H9 (cell line): ENCODE results near the gene CAPN12. TPM values are rescaled to one million over a fixed set of nuclear protein-coding genes. Genes with fewer than 3 reads are reported as not detected.

Experiments used
- DNase-seq: peaks from one replicate; pipeline ENCODE4 v3.0.0-alpha.2; 2017
- H2AFZ ChIP-seq: one replicate; pipeline ENCODE4 v1.6.1; 2013; ENCODE audit warnings: mild to moderate bottlenecking, low read length, control low read depth, moderate library complexity
- H2AK5ac ChIP-seq: 2 replicates; pipeline ENCODE4 v1.6.1; 2013; ENCODE audit warnings: low read length, control low read depth, mixed read lengths; ENCODE audit not compliant: insufficient read length
- H2BK120ac ChIP-seq: one replicate; pipeline ENCODE4 v1.6.1; 2013; ENCODE audit warnings: low read depth, mild to moderate bottlenecking, low read length, control low read depth, inconsistent platforms; ENCODE audit not compliant: poor library complexity, severe bottlenecking
- H2BK12ac ChIP-seq: 2 replicates; pipeline ENCODE4 v1.6.1; 2013; ENCODE audit warnings: low read length, control low read depth, mixed read lengths, low read depth; ENCODE audit not compliant: insufficient read length
- H2BK15ac ChIP-seq: 2 replicates; pipeline ENCODE4 v1.6.1; 2013; ENCODE audit warnings: low read depth, low read length, control low read depth
- H2BK20ac ChIP-seq: one replicate; pipeline ENCODE4 v1.6.1; 2013; ENCODE audit warnings: low read depth, mild to moderate bottlenecking, low read length, control low read depth, inconsistent platforms; ENCODE audit not compliant: poor library complexity, severe bottlenecking
- H2BK5ac ChIP-seq: 2 replicates; pipeline ENCODE4 v1.6.1; 2013; ENCODE audit warnings: low read length, control low read depth, mixed read lengths; ENCODE audit not compliant: insufficient read length
- H3K14ac ChIP-seq: 2 replicates; pipeline ENCODE4 v1.6.1; 2013; ENCODE audit warnings: low read length, control low read depth; ENCODE audit not compliant: insufficient read depth
- H3K18ac ChIP-seq: 2 replicates; pipeline ENCODE4 v1.6.1; 2013; ENCODE audit warnings: low read depth, mild to moderate bottlenecking, mixed read lengths, low read length, control low read depth; ENCODE audit not compliant: insufficient read length
- H3K23ac ChIP-seq: 2 replicates; pipeline ENCODE4 v1.6.1; 2013; ENCODE audit warnings: low read length, control low read depth, mixed read lengths, low read depth; ENCODE audit not compliant: insufficient read length
- H3K23me2 ChIP-seq: 2 replicates; pipeline ENCODE4 v1.6.1; 2013; ENCODE audit warnings: low read depth, mild to moderate bottlenecking, mixed read lengths, low read length, control low read depth; ENCODE audit not compliant: insufficient read length, poor library complexity, severe bottlenecking
- H3K27ac ChIP-seq: 2 replicates; pipeline ENCODE4 v1.5.1; 2013; ENCODE audit warnings: low read length, control low read depth, mixed read lengths, low read depth; ENCODE audit not compliant: insufficient read length
- H3K27me3 ChIP-seq: 2 replicates; pipeline ENCODE4 v1.6.1; 2013; ENCODE audit warnings: low read length, control low read depth, inconsistent platforms; ENCODE audit not compliant: insufficient read depth
- H3K4ac ChIP-seq: 2 replicates; pipeline ENCODE4 v1.6.1; 2013; ENCODE audit warnings: low read depth, mild to moderate bottlenecking, control low read depth, inconsistent platforms, low read length, moderate library complexity
- H3K4me1 ChIP-seq: 2 replicates; pipeline ENCODE4 v1.6.1; 2013; ENCODE audit warnings: low read length, control low read depth, inconsistent platforms; ENCODE audit not compliant: insufficient read depth
- H3K4me2 ChIP-seq: 2 replicates; pipeline ENCODE4 v1.6.1; 2013; ENCODE audit warnings: low read length, control low read depth, mixed read lengths; ENCODE audit not compliant: insufficient read length, insufficient read depth
- H3K56ac ChIP-seq: 2 replicates; pipeline ENCODE4 v1.6.1; 2013; ENCODE audit warnings: low read depth, mild to moderate bottlenecking, mixed read lengths, low read length, control low read depth; ENCODE audit not compliant: insufficient read length
- H3K79me1 ChIP-seq: 2 replicates; pipeline ENCODE4 v1.6.1; 2013; ENCODE audit warnings: low read depth, mild to moderate bottlenecking, moderate library complexity, low read length, control low read depth, inconsistent platforms; ENCODE audit not compliant: insufficient read depth, poor library complexity, severe bottlenecking
- H3K79me2 ChIP-seq: 2 replicates; pipeline ENCODE4 v1.6.1; 2013; ENCODE audit warnings: low read length, control low read depth, inconsistent platforms; ENCODE audit not compliant: insufficient read depth
- H3K9ac ChIP-seq: 2 replicates; pipeline ENCODE4 v1.6.1; 2013; ENCODE audit warnings: low read length, control low read depth, mixed read lengths; ENCODE audit not compliant: insufficient read length; ENCODE audit errors: extremely low read depth
- H3K9me3 ChIP-seq: one replicate; pipeline ENCODE4 v1.6.1; 2013; ENCODE audit warnings: low read depth, low read length, inconsistent platforms; ENCODE audit not compliant: control insufficient read depth
- H3T11ph ChIP-seq: one replicate; pipeline ENCODE4 v1.6.1; 2013; ENCODE audit warnings: mild to moderate bottlenecking, low read length, control low read depth, inconsistent platforms
- H4K20me1 ChIP-seq: one replicate; pipeline ENCODE4 v1.6.1; 2013; ENCODE audit not compliant: control insufficient read depth, insufficient read length, insufficient read depth
- H4K5ac ChIP-seq: 2 replicates; pipeline ENCODE4 v1.6.1; 2013; ENCODE audit warnings: low read depth, mild to moderate bottlenecking, mixed read lengths, low read length, control low read depth; ENCODE audit not compliant: insufficient read length
- H4K8ac ChIP-seq: replicated peaks from 2 replicates; pipeline ENCODE4 v1.6.1; 2013; ENCODE audit warnings: low read length, control low read depth, mixed read lengths, low read depth; ENCODE audit not compliant: insufficient read length
- H4K91ac ChIP-seq: 2 replicates; pipeline ENCODE4 v1.6.1; 2013; ENCODE audit warnings: low read depth, mild to moderate bottlenecking, moderate library complexity, mixed read lengths, low read length, control low read depth; ENCODE audit not compliant: insufficient read length
- H3K27ac Mint-ChIP-seq, 3 experiments: 2 replicates in 2 of 3; 3 replicates in 1 of 3; pipeline ENCODE4 v1.8.0; 2020 to 2021; ENCODE audit warnings: mixed read lengths in 3 of 3, mild to moderate bottlenecking in 1 of 3, moderate library complexity in 1 of 3
- H3K27me3 Mint-ChIP-seq: 2 replicates; pipeline ENCODE4 v1.8.0; 2021; ENCODE audit warnings: low read depth, mild to moderate bottlenecking, moderate library complexity, mixed read lengths
- H3K36me3 Mint-ChIP-seq, 3 experiments: 2 replicates in 2 of 3; 3 replicates in 1 of 3; pipeline ENCODE4 v1.8.0; 2020 to 2021; ENCODE audit warnings: low read depth in 3 of 3, mixed read lengths in 3 of 3; ENCODE audit not compliant: insufficient read depth in 1 of 3
- H3K4me1 Mint-ChIP-seq, 2 experiments: 2 replicates each; pipeline ENCODE4 v1.8.0; 2020; ENCODE audit warnings: mixed read lengths in 2 of 2
- H3K4me3 Mint-ChIP-seq, 2 experiments: 2 replicates in 1 of 2; 3 replicates in 1 of 2; pipeline ENCODE4 v1.8.0; 2020 to 2021; ENCODE audit warnings: mild to moderate bottlenecking in 2 of 2, mixed read lengths in 2 of 2, moderate library complexity in 1 of 2
- H3K9me3 Mint-ChIP-seq, 2 experiments: 2 replicates in 1 of 2; 3 replicates in 1 of 2; pipeline ENCODE4 v1.8.0; 2020; ENCODE audit warnings: mild to moderate bottlenecking in 2 of 2, mixed read lengths in 2 of 2, moderate library complexity in 1 of 2
- CTCF ChIP-seq: fragments of 200-600 bp; sonication (generic); conservative IDR thresholded peaks from 3 replicates; pipeline ENCODE4 v1.8.0; 2021; ENCODE audit warnings: antibody characterized with exemption, mild to moderate bottlenecking
- WGBS: extraction: QIAGEN DNeasy Blood & Tissue Kit; methylation state at CpG from one replicate; pipeline ENCODE4 v1.1.7; 2013; ENCODE audit warnings: missing lambda C conversion rate, low lambda C conversion rate, mixed read lengths; ENCODE audit not compliant: insufficient read length; ENCODE audit errors: extremely low coverage; 5-methylcytosine and 5-hydroxymethylcytosine counted together
- total RNA-seq: library from RNA; stranded (reverse); gene quantifications from 2 replicates; pipeline ENCODE4 v1.2.1, GENCODE V29; 2021

The CAPN12 gene
- total RNA-seq, 1 experiment from 2014 or later: 10.5 TPM

DNA sequence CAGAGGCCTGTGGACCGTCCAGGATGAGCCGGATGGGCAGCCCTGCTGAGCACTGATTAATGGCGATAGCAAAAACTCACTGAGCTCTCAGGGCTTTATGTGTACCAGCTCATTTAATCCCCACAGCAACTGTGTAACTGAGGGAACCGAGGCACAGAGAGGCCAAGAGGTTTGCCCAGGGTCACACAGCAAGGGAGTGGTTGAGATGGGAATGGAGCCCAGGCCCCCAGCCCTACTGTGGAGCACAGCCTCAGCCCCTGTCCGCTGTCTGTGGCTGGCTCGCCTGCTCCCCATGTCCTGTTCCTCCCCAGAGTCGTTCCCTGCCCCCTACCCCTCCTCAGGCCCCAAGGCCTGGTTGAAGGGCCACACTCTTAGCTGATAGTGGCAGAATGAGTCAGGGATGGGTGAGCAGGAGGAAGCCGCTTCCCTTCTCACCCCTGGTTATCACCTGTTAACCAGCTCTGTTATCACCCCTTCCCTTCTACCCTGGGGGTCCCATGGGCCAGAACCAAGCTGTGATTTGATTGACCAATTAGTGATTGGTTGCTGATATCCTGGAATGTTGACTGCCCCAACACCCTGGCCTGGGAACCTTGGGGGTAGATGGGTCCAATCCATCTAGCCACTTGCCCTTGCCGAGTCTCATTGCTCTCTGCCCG is 21.2 kb downstream of the CAPN12 start:
- Mint-ChIP-seq H3K4me3 (no peak overlapping the region), H3K4me1 (peaks cover 0 to 4% of the 10 kb centered on the region in 2 experiments; a peak in 1 of 4 replicates), H3K9me3 (no peaks in the 10 kb centered on the region), H3K27me3 (no peaks in the 10 kb centered on the region), H3K27ac (no peak overlapping the region; a peak in 2 of 7 replicates), H3K36me3 (peaks cover 22 to 85% (median 82%) of the 10 kb centered on the region in 3 experiments; a peak in 6 of 7 replicates)
- H3K18ac ChIP-seq: no peak overlapping the region
- no peaks in the 10 kb centered on the region for H3K4me1 ChIP-seq
- H3K23ac ChIP-seq: no peak overlapping the region
- H4K8ac ChIP-seq: no peak overlapping the region
- no peak overlapping the region for H4K91ac ChIP-seq
- no peak overlapping the region for H2AK5ac ChIP-seq
- no peak overlapping the region for H3K14ac ChIP-seq
- H3K9ac ChIP-seq: no peak overlapping the region
- no peak overlapping the region for H2BK5ac ChIP-seq
- no peak overlapping the region for H3T11ph ChIP-seq
- H3K56ac ChIP-seq: no peak overlapping the region
- H4K5ac ChIP-seq: no peak overlapping the region
- no peaks in the 10 kb centered on the region for H4K20me1 ChIP-seq
- no peak for TF ChIP-seq CTCF
- H3K4ac ChIP-seq: no peak overlapping the region
- no peaks in the 10 kb centered on the region for H3K27me3 ChIP-seq
- no peak overlapping the region for H2BK12ac ChIP-seq
- no peak overlapping the region for H2BK15ac ChIP-seq
- H2BK20ac ChIP-seq: no peak overlapping the region
- no peak for DNase-seq
- no peaks in the 10 kb centered on the region for H3K79me2 ChIP-seq
- no peaks in the 10 kb centered on the region for H3K9me3 ChIP-seq
- no peaks in the 10 kb centered on the region for H3K79me1 ChIP-seq
- H2AFZ ChIP-seq: no peak overlapping the region
- H3K27ac ChIP-seq: no peak overlapping the region
- WGBS: no CpG with 5 or more reads among the region's 10 CpGs
- no peak overlapping the region for H2BK120ac ChIP-seq
- H3K4me2 ChIP-seq: no peak overlapping the region
- H3K23me2 ChIP-seq: no peaks in the 10 kb centered on the region
